Right atrium auricular region (tissue), 2 donors: Measurements from ENCODE around the gene NUB1. TPM values are rescaled to one million over a fixed set of nuclear protein-coding genes. Genes with fewer than 3 reads are reported as not detected.

Experiments used
- DNase-seq: peaks from one replicate; pipeline ENCODE4 v3.0.0-alpha.2; 2019; ENCODE audit warnings: low spot score
- H3K27ac ChIP-seq, 2 donors: fragments of 200-600 bp; sonication (generic); 1 replicate in 1 of 2; 2 replicates in 1 of 2; pipeline ENCODE4 v1.5.1; 2016 to 2019
- H3K27me3 ChIP-seq, 2 donors: fragments of 200-600 bp; sonication (generic); one replicate each; pipeline versions ENCODE4 v1.5.1 to v1.6.0; 2017 to 2019
- H3K36me3 ChIP-seq: fragments of 200-600 bp; sonication (generic); one replicate; pipeline ENCODE4 v1.5.1; 2016
- H3K4me1 ChIP-seq, 2 donors: fragments of 200-600 bp; sonication (generic); one replicate each; pipeline versions ENCODE4 v1.5.1 to v1.6.0; 2017 to 2019
- H3K4me3 ChIP-seq, 2 donors: fragments of 200-600 bp; sonication (generic); 1 replicate in 1 of 2; 2 replicates in 1 of 2; pipeline ENCODE4 v1.5.1; 2017 to 2019; ENCODE audit warnings: mild to moderate bottlenecking in 1 of 2, moderate library complexity in 1 of 2
- H3K9me3 ChIP-seq, 2 donors: fragments of 200-600 bp; sonication (generic); one replicate each; pipeline ENCODE4 v1.5.1; 2019
- CTCF ChIP-seq, 2 donors: fragments of 200-600 bp; sonication (generic); IDR thresholded peaks; one replicate each; pipeline ENCODE4 v1.5.1; 2019; ENCODE audit warnings: antibody characterized with exemption in 2 of 2
- total RNA-seq, 2 donors: library from RNA; depleted of rRNA; stranded (reverse); fragments of >200 nt; gene quantifications; one replicate each; pipeline ENCODE4 v1.1.0, GENCODE V29; 2016

NUB1 gene
- total RNA-seq, 2 donors from 2014 or later: 33.5 to 39.6 TPM

DNA sequence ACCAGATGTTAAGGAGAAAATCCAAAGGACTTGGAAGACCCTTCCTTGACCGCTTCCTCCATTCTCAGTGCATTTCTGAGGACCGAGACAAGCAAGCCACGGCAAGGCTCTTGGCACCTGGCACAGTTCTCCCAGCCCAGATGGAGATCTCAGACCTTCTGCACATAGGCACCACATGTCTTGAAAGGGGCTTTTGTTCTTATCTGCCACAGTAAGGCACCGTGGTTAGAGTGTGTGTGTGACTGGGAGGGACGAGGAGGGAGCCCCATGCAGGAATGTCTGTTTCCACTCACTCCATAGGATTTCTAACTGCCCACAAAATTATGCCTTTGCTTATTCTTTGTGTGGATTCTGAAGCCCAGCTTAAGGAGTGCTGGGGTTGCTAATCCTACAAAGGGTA, 78.5 kb downstream of the NUB1 start:
- no peak overlapping the region for H3K4me3 ChIP-seq
- no peak for TF ChIP-seq CTCF (IDR thresholded peaks at IDR 0.05)
- no peak overlapping the region for H3K27ac ChIP-seq

GRCh38 chr7:151422212-151422611, 80.6 kb downstream of the NUB1 start:
- H3K4me1 ChIP-seq: peaks cover 0 to 3% of the 10 kb centered on the region in 2 donors
- H3K9me3 ChIP-seq: peaks cover 0 to 17% of the 10 kb centered on the region in 2 donors
- H3K27ac ChIP-seq: no peak overlapping the region
- no peak for DNase-seq
- no peaks in the 10 kb centered on the region for H3K36me3 ChIP-seq
- no peaks in the 10 kb centered on the region for H3K27me3 ChIP-seq
- no peak for TF ChIP-seq CTCF (IDR thresholded peaks at IDR 0.05)
- no peak overlapping the region for H3K4me3 ChIP-seq

More for the DNA sequence above, 78.5 kb downstream of the NUB1 start:
- no peaks in the 10 kb centered on the region for H3K4me1 ChIP-seq
- no peak for DNase-seq
- H3K9me3 ChIP-seq: peaks cover 0 to 17% of the 10 kb centered on the region in 2 donors
- no peaks in the 10 kb centered on the region for H3K27me3 ChIP-seq
- no peaks in the 10 kb centered on the region for H3K36me3 ChIP-seq

GRCh38 chr7:151423226-151423625, 81.6 kb downstream of the NUB1 start:
- H3K4me1 ChIP-seq: peaks cover 0 to 3% of the 10 kb centered on the region in 2 donors
- H3K27me3 ChIP-seq: no peaks in the 10 kb centered on the region
- H3K4me3 ChIP-seq: no peak overlapping the region
- H3K36me3 ChIP-seq: no peaks in the 10 kb centered on the region
- peaks cover 0 to 17% of the 10 kb centered on the region in 2 donors for H3K9me3 ChIP-seq
- TF ChIP-seq CTCF (IDR thresholded peaks at IDR 0.05): no peak
- DNase-seq: no peak
- H3K27ac ChIP-seq: no peak overlapping the region

GRCh38 chr7:151423936-151424335, 82.3 kb downstream of the NUB1 start:
- Histone ChIP-seq H3K27me3 (no peaks in the 10 kb centered on the region), H3K36me3 (no peaks in the 10 kb centered on the region), H3K27ac (no peak overlapping the region), H3K9me3 (peaks cover 0 to 17% of the 10 kb centered on the region in 2 donors), H3K4me1 (peaks cover 0 to 10% of the 10 kb centered on the region in 2 donors), H3K4me3 (no peak overlapping the region)
- no peak for TF ChIP-seq CTCF (IDR thresholded peaks at IDR 0.05)
- no peak for DNase-seq

DNA sequence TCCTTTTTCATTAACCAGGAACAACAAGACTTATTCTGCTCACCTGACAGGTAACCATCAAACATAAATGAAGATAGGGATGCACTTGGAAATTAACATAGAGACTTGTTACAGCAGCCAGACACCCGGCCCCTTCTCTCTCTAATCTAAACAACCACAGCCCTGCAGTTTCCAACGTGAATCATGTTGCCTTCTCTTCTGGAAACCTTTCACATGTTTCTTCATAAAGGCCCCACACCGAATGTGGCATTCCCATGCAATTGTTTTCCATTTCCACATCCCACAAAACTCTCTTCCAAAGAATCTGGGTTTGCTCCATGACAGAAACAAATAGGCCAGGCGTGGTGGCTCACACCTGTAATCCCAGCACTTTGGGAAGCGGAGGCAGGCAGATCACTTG, 83.2 kb downstream of the NUB1 start:
- Histone ChIP-seq H3K27ac (no peak overlapping the region), H3K4me1 (peaks cover 0 to 11% of the 10 kb centered on the region in 2 donors), H3K4me3 (no peak overlapping the region), H3K27me3 (no peaks in the 10 kb centered on the region), H3K36me3 (no peaks in the 10 kb centered on the region), H3K9me3 (peaks cover 0 to 14% of the 10 kb centered on the region in 2 donors)
- TF ChIP-seq CTCF (IDR thresholded peaks at IDR 0.05): no peak
- no peak for DNase-seq
